Activated CD8-positive, alpha-beta T cell treated with anti-CD3 and anti-CD28 coated beads, Interleukin-2, amount 10 ng/mL, durations not matched to agents 7 days and 5 days (primary cell): ENCODE results near the gene KCNJ2. TPM values are rescaled to one million over a fixed set of nuclear protein-coding genes. Genes with fewer than 3 reads are reported as not detected.
A peak's percentile ranks its signal among the peaks of the same experiment; 100 is the strongest.

ENCODE experiments used
- ATAC-seq: fragments of 150-1000 bp; cut with Tn5 transposase; one replicate; pipeline ENCODE4 v1.10.0; 2021; ENCODE audit warnings: moderate library complexity
- CTCF ChIA-PET: fragments of 350-600 bp; sonication (Branson Sonifier 250); formaldehyde crosslinking; loops from one replicate; lab custom pipeline; 2021; ENCODE audit warnings: antibody characterized with exemption; lab: Charles Lee
- POLR2A ChIA-PET: fragments of 350-600 bp; sonication (Branson Sonifier 250); formaldehyde crosslinking; loops from one replicate; lab custom pipeline; 2021; ENCODE audit warnings: antibody characterized with exemption; lab: Charles Lee
- DNase-seq: peaks from one replicate; pipeline ENCODE4 v3.0.0-alpha.2; 2020
- H3K27ac Mint-ChIP-seq: one replicate; pipeline ENCODE4 v1.8.0; 2021; ENCODE audit warnings: mild to moderate bottlenecking, mixed read lengths
- H3K27me3 Mint-ChIP-seq: one replicate; pipeline ENCODE4 v1.8.0; 2021; ENCODE audit warnings: low read depth, mixed read lengths
- H3K36me3 Mint-ChIP-seq: one replicate; pipeline ENCODE4 v1.8.0; 2021; ENCODE audit warnings: low read depth, mixed read lengths
- H3K4me1 Mint-ChIP-seq: one replicate; pipeline ENCODE4 v1.8.0; 2021; ENCODE audit warnings: low read depth, mixed read lengths
- H3K4me3 Mint-ChIP-seq: one replicate; pipeline ENCODE4 v1.8.0; 2021; ENCODE audit warnings: mild to moderate bottlenecking, mixed read lengths
- H3K9me3 Mint-ChIP-seq: one replicate; pipeline ENCODE4 v1.8.0; 2022; ENCODE audit warnings: mixed read lengths; ENCODE audit not compliant: insufficient read depth
- total RNA-seq, 2 experiments: library from RNA; stranded (reverse); gene quantifications; one replicate each; pipeline ENCODE4 v1.2.3, GENCODE V29; 2021

Gene KCNJ2
- total RNA-seq, 2 experiments from 2014 or later = not detected

DNA sequence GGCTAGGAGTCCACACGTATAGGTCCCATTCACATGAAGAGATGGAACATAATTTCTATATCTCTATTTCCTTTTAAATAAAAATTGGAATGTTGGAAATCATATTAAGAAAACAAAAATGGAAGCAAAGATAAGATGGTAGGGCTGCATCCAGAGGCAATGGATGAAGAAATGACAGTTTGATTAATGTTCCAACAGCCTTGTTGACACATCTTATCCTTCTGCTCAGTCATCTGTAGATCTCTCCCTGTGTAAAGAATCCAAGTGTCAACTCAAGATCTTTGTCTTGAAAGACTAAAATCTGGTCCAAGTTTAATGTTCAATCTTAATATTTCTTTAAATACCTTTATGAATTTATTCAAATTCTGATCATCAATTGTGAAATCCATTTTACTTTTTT lies 7.8 kb upstream of the KCNJ2 start:
- ChIA-PET CTCF (no interaction called here), POLR2A (no interaction called here)
- DNase-seq (no peak), ATAC-seq (no peak)
- H3K4me1 Mint-ChIP-seq = no peaks in the 10 kb centered on the region
- H3K4me3 Mint-ChIP-seq = no peak overlapping the region
- peaks cover 14% of the 10 kb centered on the region for H3K27me3 Mint-ChIP-seq
- no peaks in the 10 kb centered on the region for H3K9me3 Mint-ChIP-seq
- H3K27ac Mint-ChIP-seq = no peak overlapping the region
- H3K36me3 Mint-ChIP-seq = no peaks in the 10 kb centered on the region

GRCh38 chr17:70165383-70165782 lies 3.9 kb upstream of the KCNJ2 start:
- Mint-ChIP-seq H3K27ac (no peak overlapping the region), H3K36me3 (no peaks in the 10 kb centered on the region)
- POLR2A ChIA-PET = no interaction called here

DNA sequence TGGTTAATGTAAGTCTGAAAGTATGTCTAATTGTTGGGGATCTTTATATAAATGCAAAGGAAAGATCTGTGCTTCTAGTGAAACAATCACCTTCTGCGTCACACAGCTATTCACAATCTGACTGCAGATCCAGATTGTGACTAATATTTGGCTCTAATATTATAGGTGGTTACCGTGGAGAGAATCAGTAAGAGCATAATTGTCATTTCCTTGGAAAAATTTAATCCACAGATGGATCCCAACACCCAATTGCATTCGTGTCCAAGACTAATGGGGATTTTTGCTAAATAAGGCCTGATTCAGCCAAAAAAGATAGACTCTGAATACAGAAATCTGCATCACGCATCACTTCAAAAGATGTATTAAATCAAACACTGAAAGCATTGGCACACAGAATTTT lies 2.7 kb upstream of the KCNJ2 start:
- ATAC-seq = no peak
- CTCF ChIA-PET = interaction anchor here (2.1 kb wide), 1 partner anchor 559 kb away, joined by 8 read pairs; no protein-coding TSS in a partner anchor
- H3K27me3 Mint-ChIP-seq = peaks cover 41% of the 10 kb centered on the region

More at GRCh38 chr17:70165383-70165782, 3.9 kb upstream of the KCNJ2 start:
- Mint-ChIP-seq H3K27me3 (peaks cover 32% of the 10 kb centered on the region), H3K9me3 (no peaks in the 10 kb centered on the region), H3K4me1 (peaks cover 15% of the 10 kb centered on the region), H3K4me3 (no peak overlapping the region)
- ATAC-seq (no peak), DNase-seq (no peak)
- CTCF ChIA-PET = no interaction called here

GRCh38 chr17:70168044-70168976 lies 1.0 kb upstream of the KCNJ2 start:
- peak overlapping the region; percentile 49 for H3K4me3 Mint-ChIP-seq
- no peaks in the 10 kb centered on the region for H3K9me3 Mint-ChIP-seq
- peak; percentile 38 for DNase-seq
- H3K27me3 Mint-ChIP-seq = peaks cover 51% of the 10 kb centered on the region
- peaks cover 15% of the 10 kb centered on the region for H3K4me1 Mint-ChIP-seq
- POLR2A ChIA-PET = no interaction called here
- peak; percentile 47 for ATAC-seq
- no peaks in the 10 kb centered on the region for H3K36me3 Mint-ChIP-seq
- H3K27ac Mint-ChIP-seq = no peak overlapping the region
- CTCF ChIA-PET = interaction anchor here (2.1 kb wide), 1 partner anchor 561 kb away, joined by 8 read pairs; no protein-coding TSS in a partner anchor

More for the DNA sequence above, 2.7 kb upstream of the KCNJ2 start:
- Mint-ChIP-seq H3K36me3 (no peaks in the 10 kb centered on the region), H3K27ac (no peak overlapping the region), H3K4me3 (no peak overlapping the region), H3K9me3 (no peaks in the 10 kb centered on the region), H3K4me1 (peaks cover 15% of the 10 kb centered on the region)
- DNase-seq = no peak
- POLR2A ChIA-PET = no interaction called here

- ChIA-PET POLR2A (no interaction called here), CTCF (no interaction called here)
- Mint-ChIP-seq H3K4me3 (peak overlapping the region; percentile 23), H3K4me1 (peaks cover 15% of the 10 kb centered on the region), H3K9me3 (no peaks in the 10 kb centered on the region), H3K27me3 (peaks cover 51% of the 10 kb centered on the region), H3K27ac (no peak overlapping the region), H3K36me3 (no peaks in the 10 kb centered on the region)
- ATAC-seq = no peak
- DNase-seq = no peak
Observed at GRCh38 chr17:70169709-70170597, 621 bp downstream of the KCNJ2 start.

DNA sequence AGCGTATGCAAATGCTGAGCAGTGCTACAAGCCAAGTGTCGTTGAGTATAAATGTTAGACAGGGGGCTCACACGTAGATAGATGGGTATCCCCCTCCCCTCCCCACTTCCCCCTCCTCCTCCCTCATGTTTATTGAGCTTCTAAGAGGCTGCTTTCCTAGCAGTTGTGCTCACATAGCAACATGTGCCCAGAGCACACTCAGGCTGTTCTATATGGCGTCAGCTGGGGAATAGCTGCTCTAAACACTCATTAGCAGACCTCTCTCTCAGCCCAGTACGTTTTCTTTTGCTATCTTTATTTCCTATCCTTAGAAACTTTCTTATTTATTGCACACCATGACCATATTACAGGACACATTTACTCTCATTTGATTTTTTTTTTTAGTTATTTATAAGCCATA lies 1.8 kb downstream of the KCNJ2 start:
- ChIA-PET POLR2A (interaction anchor here (0.6 kb wide), 1 partner anchor 570 kb away, joined by 3 read pairs; no protein-coding TSS in a partner anchor), CTCF (no interaction called here)
- peaks cover 49% of the 10 kb centered on the region for H3K27me3 Mint-ChIP-seq
- H3K9me3 Mint-ChIP-seq = no peaks in the 10 kb centered on the region
- peaks cover 15% of the 10 kb centered on the region for H3K4me1 Mint-ChIP-seq
- no peak overlapping the region for H3K4me3 Mint-ChIP-seq
- no peaks in the 10 kb centered on the region for H3K36me3 Mint-ChIP-seq
- ATAC-seq = no peak
- H3K27ac Mint-ChIP-seq = no peak overlapping the region
- no peak for DNase-seq

- Mint-ChIP-seq H3K36me3 (no peaks in the 10 kb centered on the region), H3K9me3 (no peaks in the 10 kb centered on the region), H3K27me3 (peaks cover 43% of the 10 kb centered on the region), H3K4me3 (no peak overlapping the region), H3K27ac (no peak overlapping the region), H3K4me1 (peaks cover 15% of the 10 kb centered on the region)
- ChIA-PET CTCF (no interaction called here), POLR2A (no interaction called here)
- DNase-seq = no peak
- no peak for ATAC-seq
Observed at GRCh38 chr17:70172449-70172848, 3.1 kb downstream of the KCNJ2 start.

GRCh38 chr17:70172923-70173322 lies 3.6 kb downstream of the KCNJ2 start:
- ChIA-PET CTCF (no interaction called here), POLR2A (no interaction called here)
- ATAC-seq (no peak), DNase-seq (no peak)
- H3K4me3 Mint-ChIP-seq = no peak overlapping the region
- no peak overlapping the region for H3K27ac Mint-ChIP-seq
- peaks cover 39% of the 10 kb centered on the region for H3K27me3 Mint-ChIP-seq
- H3K9me3 Mint-ChIP-seq = no peaks in the 10 kb centered on the region
- no peaks in the 10 kb centered on the region for H3K36me3 Mint-ChIP-seq
- H3K4me1 Mint-ChIP-seq = peaks cover 15% of the 10 kb centered on the region

- ChIA-PET POLR2A (no interaction called here), CTCF (no interaction called here)
- ATAC-seq (no peak), DNase-seq (no peak)
- Mint-ChIP-seq H3K4me3 (no peak overlapping the region), H3K27ac (no peak overlapping the region), H3K27me3 (peaks cover 32% of the 10 kb centered on the region), H3K4me1 (peaks cover 9% of the 10 kb centered on the region), H3K36me3 (no peaks in the 10 kb centered on the region), H3K9me3 (no peaks in the 10 kb centered on the region)
Observed at GRCh38 chr17:70173681-70174080, 4.3 kb downstream of the KCNJ2 start.

DNA sequence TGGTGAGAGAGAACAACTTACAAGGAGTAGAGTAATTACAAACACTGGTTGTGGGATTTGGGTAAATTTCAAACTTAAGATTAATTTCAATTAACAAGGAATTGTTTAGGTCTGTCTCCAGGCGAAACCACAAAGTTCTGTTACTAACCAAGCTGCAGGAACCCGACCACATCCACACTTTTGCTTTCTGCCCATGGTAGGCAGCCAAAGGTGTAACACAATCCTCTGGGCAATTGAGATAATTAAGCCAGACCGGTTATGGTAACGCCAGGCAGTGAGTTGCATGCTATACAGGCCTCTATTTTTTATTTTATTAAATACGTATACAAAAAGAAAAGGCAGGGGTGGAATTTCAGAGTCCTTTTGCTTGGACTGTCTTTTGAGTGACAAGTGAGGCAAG lies 12.0 kb downstream of the KCNJ2 start:
- no peak overlapping the region for H3K4me3 Mint-ChIP-seq
- no peak for ATAC-seq
- POLR2A ChIA-PET = no interaction called here
- no peaks in the 10 kb centered on the region for H3K9me3 Mint-ChIP-seq
- no peak for DNase-seq
- H3K27ac Mint-ChIP-seq = no peak overlapping the region
- CTCF ChIA-PET = no interaction called here
- H3K36me3 Mint-ChIP-seq = no peaks in the 10 kb centered on the region
- no peaks in the 10 kb centered on the region for H3K4me1 Mint-ChIP-seq
- H3K27me3 Mint-ChIP-seq = peaks cover 4% of the 10 kb centered on the region

- POLR2A ChIA-PET = no interaction called here
- no peaks in the 10 kb centered on the region for H3K4me1 Mint-ChIP-seq
- H3K27ac Mint-ChIP-seq = no peak overlapping the region
- no peaks in the 10 kb centered on the region for H3K9me3 Mint-ChIP-seq
- CTCF ChIA-PET = no interaction called here
- ATAC-seq (no peak), DNase-seq (no peak)
- no peaks in the 10 kb centered on the region for H3K36me3 Mint-ChIP-seq
- H3K27me3 Mint-ChIP-seq = peaks cover 4% of the 10 kb centered on the region
- H3K4me3 Mint-ChIP-seq = no peak overlapping the region
Observed at GRCh38 chr17:70181866-70182265, 12.5 kb downstream of the KCNJ2 start.

DNA sequence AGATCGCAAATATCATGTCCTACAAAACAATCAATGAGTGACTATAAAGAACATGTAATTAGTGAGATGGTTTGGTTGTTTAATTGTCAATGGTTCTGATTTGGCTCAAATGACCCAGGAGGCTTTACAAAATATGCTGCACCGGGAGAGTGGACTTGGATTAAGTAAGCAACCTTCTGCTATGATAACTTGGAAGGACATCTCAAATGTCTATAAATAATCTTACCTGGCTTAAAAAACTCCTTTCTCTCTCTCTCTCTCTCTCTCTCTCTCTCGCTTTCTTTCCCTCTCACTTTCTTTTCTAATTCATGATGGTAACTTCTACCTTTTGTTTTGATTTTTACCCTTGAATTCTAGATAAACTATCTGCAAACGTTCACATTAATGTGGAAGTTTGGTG lies 14.2 kb downstream of the KCNJ2 start:
- ATAC-seq = no peak
- POLR2A ChIA-PET = no interaction called here

More for the DNA sequence above, 14.2 kb downstream of the KCNJ2 start:
- Mint-ChIP-seq H3K36me3 (no peaks in the 10 kb centered on the region), H3K27ac (no peak overlapping the region), H3K4me1 (no peaks in the 10 kb centered on the region), H3K9me3 (no peaks in the 10 kb centered on the region), H3K27me3 (no peaks in the 10 kb centered on the region), H3K4me3 (no peak overlapping the region)
- no peak for DNase-seq
- CTCF ChIA-PET = no interaction called here
